ENCODE data around the gene TTC39C.

DNA sequence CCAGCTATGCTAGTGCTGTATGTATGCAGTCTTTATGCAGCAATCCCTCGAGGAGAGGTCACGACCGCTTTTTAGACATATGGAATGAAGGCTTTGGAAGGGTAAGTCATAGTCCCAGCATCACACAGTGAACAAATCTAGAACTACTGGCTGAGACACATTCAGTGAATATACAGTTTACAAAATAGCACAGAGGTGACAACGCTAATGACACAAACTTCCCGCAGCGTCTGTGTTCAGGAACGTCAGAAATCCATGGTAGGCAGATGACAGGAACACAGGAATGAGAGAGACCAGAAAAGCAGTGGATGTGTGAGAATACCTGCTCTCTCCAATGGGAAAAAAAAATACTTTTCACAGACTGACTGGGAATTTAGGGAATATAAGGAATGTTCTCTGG lies 153.9 kb downstream of the TTC39C start:
- TF ChIP-seq, protein P1, sequence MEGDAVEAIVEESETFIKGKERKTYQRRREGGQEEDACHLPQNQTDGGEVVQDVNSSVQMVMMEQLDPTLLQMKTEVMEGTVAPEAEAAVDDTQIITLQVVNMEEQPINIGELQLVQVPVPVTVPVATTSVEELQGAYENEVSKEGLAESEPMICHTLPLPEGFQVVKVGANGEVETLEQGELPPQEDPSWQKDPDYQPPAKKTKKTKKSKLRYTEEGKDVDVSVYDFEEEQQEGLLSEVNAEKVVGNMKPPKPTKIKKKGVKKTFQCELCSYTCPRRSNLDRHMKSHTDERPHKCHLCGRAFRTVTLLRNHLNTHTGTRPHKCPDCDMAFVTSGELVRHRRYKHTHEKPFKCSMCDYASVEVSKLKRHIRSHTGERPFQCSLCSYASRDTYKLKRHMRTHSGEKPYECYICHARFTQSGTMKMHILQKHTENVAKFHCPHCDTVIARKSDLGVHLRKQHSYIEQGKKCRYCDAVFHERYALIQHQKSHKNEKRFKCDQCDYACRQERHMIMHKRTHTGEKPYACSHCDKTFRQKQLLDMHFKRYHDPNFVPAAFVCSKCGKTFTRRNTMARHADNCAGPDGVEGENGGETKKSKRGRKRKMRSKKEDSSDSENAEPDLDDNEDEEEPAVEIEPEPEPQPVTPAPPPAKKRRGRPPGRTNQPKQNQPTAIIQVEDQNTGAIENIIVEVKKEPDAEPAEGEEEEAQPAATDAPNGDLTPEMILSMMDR (conservative IDR thresholded peaks at IDR 0.05; ENCODE audit: low read depth, low read length), result no peak
- no peak for TF ChIP-seq EZH2phosphoT487 (IDR thresholded peaks at IDR 0.05; ENCODE audit: borderline replicate concordance, low read length)

Measured in PC-3 (cell line).